Mesenchymal stem cell (in vitro differentiated cells and primary cell): ENCODE results near the gene ZFPM1.

Experiments
- DNase-seq: peaks from one replicate; pipeline ENCODE4 v3.0.0-alpha.2; 2013
- H2AFZ ChIP-seq: one replicate; pipeline ENCODE4 v1.6.1; 2013; ENCODE audit warnings: low read depth, mild to moderate bottlenecking, control low read depth, inconsistent platforms, low read length, moderate library complexity
- H2AK5ac ChIP-seq: 2 replicates; pipeline ENCODE4 v1.6.1; 2013; ENCODE audit warnings: low read length, moderate library complexity, mild to moderate bottlenecking, inconsistent platforms; ENCODE audit not compliant: severe bottlenecking
- H2BK120ac ChIP-seq: one replicate; pipeline ENCODE4 v1.6.1; 2013; ENCODE audit warnings: low read depth, mild to moderate bottlenecking, inconsistent platforms, low read length, moderate library complexity
- H2BK12ac ChIP-seq, 2 experiments: one replicate each; pipeline ENCODE4 v1.6.1; 2013; ENCODE audit warnings: inconsistent platforms in 2 of 2, low read length in 2 of 2, mild to moderate bottlenecking in 2 of 2, moderate library complexity in 2 of 2, control low read depth in 1 of 2
- H2BK15ac ChIP-seq: one replicate; pipeline ENCODE4 v1.6.1; 2013; ENCODE audit warnings: mild to moderate bottlenecking, low read depth, inconsistent platforms; ENCODE audit not compliant: poor library complexity, severe bottlenecking
- H2BK5ac ChIP-seq: 2 replicates; pipeline ENCODE4 v1.6.1; 2013; ENCODE audit warnings: low read depth, mild to moderate bottlenecking, low read length, control low read depth, inconsistent platforms; ENCODE audit not compliant: poor library complexity, severe bottlenecking
- H3K14ac ChIP-seq, 2 experiments: one replicate each; pipeline ENCODE4 v1.6.1; 2013; ENCODE audit warnings: inconsistent platforms in 2 of 2, low read length in 2 of 2, control low read depth in 1 of 2, mild to moderate bottlenecking in 1 of 2, moderate library complexity in 1 of 2
- H3K18ac ChIP-seq, 2 experiments: one replicate each; pipeline ENCODE4 v1.6.1; 2013; ENCODE audit warnings: inconsistent platforms in 2 of 2, low read length in 2 of 2, control low read depth in 1 of 2, low read depth in 1 of 2, mild to moderate bottlenecking in 1 of 2
- H3K23ac ChIP-seq, 2 experiments: one replicate each; pipeline ENCODE4 v1.6.1; 2013; ENCODE audit warnings: inconsistent platforms in 2 of 2, low read length in 2 of 2, mild to moderate bottlenecking in 2 of 2, moderate library complexity in 2 of 2, control low read depth in 1 of 2
- H3K27ac ChIP-seq: 2 replicates; pipeline ENCODE4 v1.5.1; 2013; ENCODE audit warnings: mild to moderate bottlenecking, moderate library complexity, low read length, control low read depth, inconsistent platforms; ENCODE audit not compliant: poor library complexity, severe bottlenecking
- H3K27me3 ChIP-seq, 2 experiments: 2 replicates each; pipeline versions ENCODE4 v1.6.1 to v1.7.0; 2013; ENCODE audit warnings: low read length in 2 of 2, mild to moderate bottlenecking in 2 of 2, moderate library complexity in 2 of 2, control low read depth in 1 of 2, inconsistent platforms in 1 of 2; ENCODE audit not compliant: control insufficient read depth in 1 of 2, insufficient read depth in 1 of 2
- H3K36me3 ChIP-seq, 2 experiments: 2 replicates each; pipeline versions ENCODE4 v1.6.1 to v1.7.0; 2013; ENCODE audit warnings: low read length in 2 of 2, control low read depth in 1 of 2, inconsistent platforms in 1 of 2, low read depth in 1 of 2, mild to moderate bottlenecking in 1 of 2; ENCODE audit not compliant: insufficient read depth in 2 of 2, control insufficient read depth in 1 of 2
- H3K4ac ChIP-seq, 2 experiments: one replicate each; pipeline ENCODE4 v1.6.1; 2013; ENCODE audit warnings: inconsistent platforms in 2 of 2, low read length in 2 of 2, mild to moderate bottlenecking in 2 of 2, moderate library complexity in 2 of 2, control low read depth in 1 of 2, low read depth in 1 of 2
- H3K4me1 ChIP-seq: 2 replicates; pipeline ENCODE4 v1.6.1; 2013; ENCODE audit warnings: low read depth, low read length, control low read depth; ENCODE audit not compliant: control insufficient read depth, insufficient read depth
- H3K4me2 ChIP-seq: 2 replicates; pipeline ENCODE4 v1.6.1; 2013; ENCODE audit warnings: low read length, mild to moderate bottlenecking, inconsistent platforms; ENCODE audit not compliant: poor library complexity, severe bottlenecking
- H3K4me3 ChIP-seq, 2 experiments: 2 replicates each; pipeline versions ENCODE4 v1.5.1 to v1.7.0; 2013; ENCODE audit warnings: low read length in 2 of 2, mild to moderate bottlenecking in 2 of 2, control low read depth in 1 of 2, low read depth in 1 of 2; ENCODE audit not compliant: insufficient read depth in 1 of 2
- H3K79me1 ChIP-seq: replicated peaks from 2 replicates; pipeline ENCODE4 v1.6.1; 2013; ENCODE audit warnings: mild to moderate bottlenecking, control low read depth, low read length, inconsistent platforms; ENCODE audit not compliant: poor library complexity, severe bottlenecking
- H3K9ac ChIP-seq: 2 replicates; pipeline ENCODE4 v1.7.0; 2013; ENCODE audit warnings: mild to moderate bottlenecking, low read length, moderate library complexity
- H3K9me3 ChIP-seq: 2 replicates; pipeline ENCODE4 v1.7.0; 2013; ENCODE audit warnings: mild to moderate bottlenecking, low read length; ENCODE audit not compliant: control insufficient read depth
- H4K8ac ChIP-seq: one replicate; pipeline ENCODE4 v1.6.1; 2013; ENCODE audit warnings: inconsistent platforms, mild to moderate bottlenecking, low read length, moderate library complexity
- H4K91ac ChIP-seq: one replicate; pipeline ENCODE4 v1.6.1; 2013; ENCODE audit warnings: mild to moderate bottlenecking, low read length, inconsistent platforms
- WGBS: methylation state at CpG from one replicate; pipeline ENCODE4 v1.1.7; 2013; ENCODE audit warnings: mixed read lengths; 5-methylcytosine and 5-hydroxymethylcytosine counted together

Gene ZFPM1

GRCh38 chr16:88533932-88534637 is 81.0 kb downstream of the ZFPM1 start:
- H3K9ac ChIP-seq = peak overlapping the region; percentile 74
- peak overlapping the region; percentile 80 to 86 for H3K4ac ChIP-seq
- peak overlapping the region; percentile 74 to 75 for H3K4me3 ChIP-seq
- H3K4me2 ChIP-seq = peak overlapping the region; percentile 60
- H2BK15ac ChIP-seq = peak overlapping the region; percentile 99
- no peaks in the 10 kb centered on the region for H3K9me3 ChIP-seq
- H2BK120ac ChIP-seq = peak overlapping the region; percentile 94
- peak overlapping the region; percentile 92 to 99 for H3K18ac ChIP-seq
- peak overlapping the region; percentile 99 for H4K91ac ChIP-seq
- H3K14ac ChIP-seq = peak overlapping the region; percentile 46 to 65
- H2BK12ac ChIP-seq = no peak overlapping the region
- DNase-seq = peak; percentile 43
- no peak overlapping the region for H3K27ac ChIP-seq
- H3K79me1 ChIP-seq = peaks cover 6% of the 10 kb centered on the region
- peaks cover 10 to 13% of the 10 kb centered on the region in 2 experiments for H3K27me3 ChIP-seq
- H3K4me1 ChIP-seq = peaks cover 28% of the 10 kb centered on the region
- no peak overlapping the region for H3K23ac ChIP-seq
- H3K36me3 ChIP-seq = peaks cover 0 to 40% of the 10 kb centered on the region in 2 experiments
- H2AFZ ChIP-seq = peak overlapping the region; percentile 33
- H4K8ac ChIP-seq = peak overlapping the region; percentile 98
- WGBS = 1% methylated on average over 57 of the region's 114 CpGs
- no peak overlapping the region for H2BK5ac ChIP-seq
- H2AK5ac ChIP-seq = no peak overlapping the region

- Histone ChIP-seq H3K4ac (peak overlapping the region; percentile 64 to 76), H3K27ac (no peak overlapping the region), H2AFZ (no peak overlapping the region), H3K14ac (peak overlapping the region in 1 of 2 experiments; percentile 19), H4K8ac (peak overlapping the region; percentile 98), H3K27me3 (peaks cover 16 to 20% of the 10 kb centered on the region in 2 experiments), H2BK15ac (no peak overlapping the region), H3K4me3 (peak overlapping the region; percentile 74 to 75), H4K91ac (peak overlapping the region; percentile 97), H2BK12ac (no peak overlapping the region), H3K9ac (peak overlapping the region; percentile 49), H3K36me3 (peaks cover 0 to 34% of the 10 kb centered on the region in 2 experiments), H3K79me1 (peaks cover 6% of the 10 kb centered on the region), H3K4me1 (peaks cover 28% of the 10 kb centered on the region), H3K4me2 (peak overlapping the region; percentile 74), H3K23ac (no peak overlapping the region), H2BK5ac (no peak overlapping the region), H2AK5ac (no peak overlapping the region), H3K9me3 (no peaks in the 10 kb centered on the region), H2BK120ac (peak overlapping the region; percentile 94), H3K18ac (peak overlapping the region in 1 of 2 experiments; percentile 77)
- WGBS = 30% methylated on average over 36 of the region's 65 CpGs
- DNase-seq = peak; percentile 52
These were observed 81.6 kb downstream of the ZFPM1 start for GRCh38 chr16:88534638-88535190.

GRCh38 chr16:88535191-88535856 is 82.2 kb downstream of the ZFPM1 start:
- Histone ChIP-seq H2BK5ac (no peak overlapping the region), H2AFZ (no peak overlapping the region), H3K4ac (peak overlapping the region in 1 of 2 experiments; percentile 60), H3K9me3 (no peaks in the 10 kb centered on the region), H3K4me2 (peak overlapping the region; percentile 74), H3K79me1 (peaks cover 6% of the 10 kb centered on the region), H3K4me3 (peak overlapping the region; percentile 66 to 74), H3K36me3 (peaks cover 0 to 28% of the 10 kb centered on the region in 2 experiments), H2BK15ac (no peak overlapping the region), H3K9ac (peak overlapping the region; percentile 49), H3K27ac (no peak overlapping the region), H3K4me1 (peaks cover 28% of the 10 kb centered on the region), H3K23ac (peak overlapping the region in 1 of 2 experiments; percentile 79), H4K8ac (peak overlapping the region; percentile 61), H4K91ac (peak overlapping the region; percentile 64), H3K18ac (peak overlapping the region in 1 of 2 experiments; percentile 67), H2BK12ac (peak overlapping the region in 1 of 2 experiments; percentile 23), H3K27me3 (peaks cover 17 to 26% of the 10 kb centered on the region in 2 experiments), H2AK5ac (no peak overlapping the region), H3K14ac (peak overlapping the region in 1 of 2 experiments; percentile 19), H2BK120ac (no peak overlapping the region)
- WGBS = 94% methylated on average over 20 of the region's 22 CpGs
- DNase-seq = no peak

- peak overlapping the region in 1 of 2 experiments; percentile 79 for H3K23ac ChIP-seq
- no peak overlapping the region for H4K91ac ChIP-seq
- no peak overlapping the region for H2BK5ac ChIP-seq
- no peak overlapping the region for H3K9ac ChIP-seq
- H2AK5ac ChIP-seq = no peak overlapping the region
- peaks cover 6% of the 10 kb centered on the region for H3K79me1 ChIP-seq
- H3K4ac ChIP-seq = no peak overlapping the region
- no peak overlapping the region for H2AFZ ChIP-seq
- peak overlapping the region; percentile 61 for H4K8ac ChIP-seq
- peaks cover 0 to 26% of the 10 kb centered on the region in 2 experiments for H3K36me3 ChIP-seq
- H2BK15ac ChIP-seq = no peak overlapping the region
- H3K27me3 ChIP-seq = peaks cover 17 to 31% of the 10 kb centered on the region in 2 experiments
- no peak overlapping the region for H3K27ac ChIP-seq
- no peak overlapping the region for H2BK12ac ChIP-seq
- H2BK120ac ChIP-seq = no peak overlapping the region
- no peak for DNase-seq
- H3K9me3 ChIP-seq = no peaks in the 10 kb centered on the region
- H3K18ac ChIP-seq = no peak overlapping the region
- H3K4me3 ChIP-seq = no peak overlapping the region
- no peak overlapping the region for H3K4me2 ChIP-seq
- H3K14ac ChIP-seq = no peak overlapping the region
- peaks cover 28% of the 10 kb centered on the region for H3K4me1 ChIP-seq
- WGBS = 98% methylated on average over 9 of the region's 9 CpGs
These were observed 82.8 kb downstream of the ZFPM1 start for GRCh38 chr16:88535857-88536222.
